ENCODE results near the gene KLK8.

Gene KLK8

GRCh38 chr19:51014242-51014641, 12.8 kb upstream of the KLK8 start:
- TF ChIP-seq, protein P1, sequence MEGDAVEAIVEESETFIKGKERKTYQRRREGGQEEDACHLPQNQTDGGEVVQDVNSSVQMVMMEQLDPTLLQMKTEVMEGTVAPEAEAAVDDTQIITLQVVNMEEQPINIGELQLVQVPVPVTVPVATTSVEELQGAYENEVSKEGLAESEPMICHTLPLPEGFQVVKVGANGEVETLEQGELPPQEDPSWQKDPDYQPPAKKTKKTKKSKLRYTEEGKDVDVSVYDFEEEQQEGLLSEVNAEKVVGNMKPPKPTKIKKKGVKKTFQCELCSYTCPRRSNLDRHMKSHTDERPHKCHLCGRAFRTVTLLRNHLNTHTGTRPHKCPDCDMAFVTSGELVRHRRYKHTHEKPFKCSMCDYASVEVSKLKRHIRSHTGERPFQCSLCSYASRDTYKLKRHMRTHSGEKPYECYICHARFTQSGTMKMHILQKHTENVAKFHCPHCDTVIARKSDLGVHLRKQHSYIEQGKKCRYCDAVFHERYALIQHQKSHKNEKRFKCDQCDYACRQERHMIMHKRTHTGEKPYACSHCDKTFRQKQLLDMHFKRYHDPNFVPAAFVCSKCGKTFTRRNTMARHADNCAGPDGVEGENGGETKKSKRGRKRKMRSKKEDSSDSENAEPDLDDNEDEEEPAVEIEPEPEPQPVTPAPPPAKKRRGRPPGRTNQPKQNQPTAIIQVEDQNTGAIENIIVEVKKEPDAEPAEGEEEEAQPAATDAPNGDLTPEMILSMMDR (IDR thresholded peaks at IDR 0.05; ENCODE audit: control extremely low read depth, extremely low read depth, low read depth, missing control alignments), result no peak
- ChIA-PET POLR2A (no interaction called here), CTCF (no interaction called here)
- no peak for DNase-seq (ENCODE audit: extremely low spot score)

DNA sequence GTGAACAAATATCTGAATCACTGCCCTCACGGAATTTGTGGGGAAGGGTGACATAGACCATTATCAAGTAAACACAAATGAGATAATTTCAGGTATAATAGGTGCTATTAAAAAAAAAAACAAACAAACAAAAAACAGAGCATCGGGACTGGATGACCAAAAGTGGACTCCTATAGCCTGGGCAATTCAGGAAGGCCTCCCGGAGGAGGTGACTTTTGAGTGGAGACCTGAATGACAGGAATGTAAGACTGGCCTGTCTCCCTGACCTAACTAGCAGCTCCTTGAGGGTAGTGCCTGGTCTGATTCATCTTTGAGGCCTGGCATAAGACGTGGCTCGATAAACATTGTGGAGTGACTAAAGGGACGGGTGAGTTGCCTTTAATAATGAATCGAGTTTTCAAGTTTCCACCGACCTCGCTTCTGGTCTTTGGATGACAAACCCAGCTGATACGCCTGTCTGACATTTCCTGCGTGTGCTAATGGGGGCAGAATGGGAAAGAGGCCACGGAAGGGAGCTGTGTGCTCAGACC, 11.3 kb upstream of the KLK8 start:
- CTCF ChIA-PET, result no interaction called here
- POLR2A ChIA-PET, result no interaction called here
- no peak for DNase-seq (ENCODE audit: extremely low spot score)
- TF ChIP-seq, protein P1 (IDR thresholded peaks at IDR 0.05; ENCODE audit: control extremely low read depth, extremely low read depth, low read depth, missing control alignments), result no peak

GRCh38 chr19:51010066-51010795, 8.8 kb upstream of the KLK8 start:
- CTCF ChIA-PET, result no interaction called here
- TF ChIP-seq, protein P1 (IDR thresholded peaks at IDR 0.05; ENCODE audit: control extremely low read depth, extremely low read depth, low read depth, missing control alignments), result no peak

DNA sequence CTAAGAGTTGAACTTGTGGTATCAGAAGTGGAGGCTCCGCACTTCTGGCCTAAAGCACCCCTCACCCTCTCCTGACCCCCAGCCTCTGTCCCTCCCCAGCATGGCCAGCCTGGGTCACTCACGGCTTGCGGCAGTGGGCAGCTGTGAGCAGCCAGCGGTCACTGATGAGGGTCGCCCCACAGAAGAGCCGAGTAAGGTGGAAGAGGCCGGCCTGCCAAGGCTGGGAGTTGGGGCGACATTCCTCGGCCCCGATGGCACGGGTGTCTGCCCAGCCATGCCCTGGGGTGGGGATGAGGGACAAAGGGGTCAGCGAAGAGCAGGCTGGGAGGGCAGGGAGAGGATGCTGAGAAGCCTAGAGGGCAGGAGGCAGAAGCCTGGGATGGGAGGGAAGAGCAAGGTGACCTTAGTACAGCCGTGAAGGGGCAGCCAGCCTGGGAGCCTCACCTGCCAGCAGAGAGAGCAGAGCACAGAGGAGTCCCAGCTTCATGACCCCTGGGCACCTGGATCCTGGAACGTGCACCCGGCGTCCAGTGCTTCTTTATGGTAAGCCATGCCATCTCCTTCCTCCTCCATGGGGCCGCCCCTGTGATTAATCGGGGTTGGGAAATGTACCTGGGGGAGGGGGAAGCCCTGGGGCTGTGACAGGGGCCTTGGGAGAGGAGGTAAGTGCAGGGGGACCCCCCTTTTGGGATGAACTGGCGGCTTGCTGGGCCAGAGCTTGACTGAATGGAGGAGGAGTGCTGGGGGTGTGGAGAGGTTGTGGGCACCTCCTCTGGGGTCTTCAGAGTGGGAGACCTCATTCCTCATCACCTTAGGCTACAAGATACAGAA, 7.9 kb upstream of the KLK8 start:
- TF ChIP-seq, protein P1 (IDR thresholded peaks at IDR 0.05; ENCODE audit: control extremely low read depth, extremely low read depth, low read depth, missing control alignments), result no peak
- ChIA-PET POLR2A (no interaction called here), CTCF (no interaction called here)
- no peak for DNase-seq (ENCODE audit: extremely low spot score)

More at GRCh38 chr19:51010066-51010795, 8.8 kb upstream of the KLK8 start:
- DNase-seq (ENCODE audit: extremely low spot score), result no peak
- POLR2A ChIA-PET, result no interaction called here

DNA sequence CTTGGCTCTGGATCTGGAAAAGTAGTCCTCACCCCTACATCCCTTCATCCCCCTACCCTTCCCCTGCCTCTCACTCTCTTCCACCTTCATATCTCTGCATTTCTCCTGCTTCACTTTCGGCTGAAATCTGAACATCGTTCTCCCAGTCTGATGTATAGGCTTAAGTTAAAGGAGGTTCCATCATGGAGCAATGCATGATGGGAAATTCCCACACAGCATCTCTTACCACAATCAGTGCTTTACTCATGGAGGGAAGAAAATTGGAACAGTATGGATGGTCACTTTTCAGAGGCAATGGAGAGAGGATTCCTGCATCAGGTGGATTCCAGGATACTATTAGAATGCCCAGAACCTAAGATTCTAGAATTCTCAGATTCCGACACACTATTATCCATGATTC, 6.1 kb upstream of the KLK8 start:
- TF ChIP-seq, protein P1 (IDR thresholded peaks at IDR 0.05; ENCODE audit: control extremely low read depth, extremely low read depth, low read depth, missing control alignments), result no peak
- DNase-seq (ENCODE audit: extremely low spot score), result no peak
- CTCF ChIA-PET, result no interaction called here
- POLR2A ChIA-PET, result no interaction called here

DNA sequence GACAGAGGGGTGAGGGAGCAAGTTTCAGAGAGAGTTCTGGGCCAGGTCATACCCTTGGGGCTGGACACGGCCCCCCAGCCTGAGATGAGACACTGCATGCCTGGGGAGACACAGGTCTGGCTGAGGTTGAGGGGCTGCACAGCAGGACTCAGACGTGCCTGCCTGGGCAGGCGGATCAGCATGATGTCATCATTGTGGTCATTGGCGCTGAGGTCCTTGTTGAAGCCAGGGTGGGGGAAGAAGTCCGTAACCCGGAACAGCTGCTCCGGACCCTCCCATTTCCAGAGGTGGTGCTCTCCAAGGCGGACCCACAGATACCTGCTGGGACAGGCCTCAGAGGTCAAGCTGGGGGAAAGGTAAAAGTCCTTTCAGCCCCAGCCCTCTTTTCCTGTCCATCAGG, 5.0 kb upstream of the KLK8 start:
- TF ChIP-seq, protein P1 (IDR thresholded peaks at IDR 0.05; ENCODE audit: control extremely low read depth, extremely low read depth, low read depth, missing control alignments), result no peak
- ChIA-PET POLR2A (no interaction called here), CTCF (no interaction called here)
- DNase-seq (ENCODE audit: extremely low spot score), result no peak
